Gastroesophageal sphincter (tissue), 3 donors: ENCODE data around the gene ELOVL6.

Experiments
- EP300 ChIP-seq: sonication (generic); formaldehyde crosslinking; IDR thresholded peaks from one replicate; pipeline ENCODE4 v1.6.1; 2017; ENCODE audit warnings: antibody characterized with exemption, mild to moderate bottlenecking
- POLR2A ChIP-seq, 2 donors: fragments of 450-650 bp; IDR thresholded peaks; one replicate each; pipeline ENCODE4 v1.6.1; 2017; ENCODE audit warnings: antibody characterized with exemption in 2 of 2, mild to moderate bottlenecking in 2 of 2, moderate library complexity in 1 of 2
- POLR2AphosphoS5 ChIP-seq: sonication (generic); formaldehyde crosslinking; IDR thresholded peaks from one replicate; pipeline ENCODE4 v1.6.1; 2017; ENCODE audit warnings: antibody characterized with exemption
- TF ChIP-seq, protein P1 (sequence below), 4 experiments: fragments of 200-600 bp in 2 of 4; fragments of 450-650 bp in 2 of 4; sonication (generic) in 1 of 4; IDR thresholded peaks; one replicate each; pipeline ENCODE4 v1.5.1; 2017 to 2019; ENCODE audit warnings: antibody characterized with exemption in 4 of 4, mild to moderate bottlenecking in 2 of 4, moderate library complexity in 2 of 4

DNA sequence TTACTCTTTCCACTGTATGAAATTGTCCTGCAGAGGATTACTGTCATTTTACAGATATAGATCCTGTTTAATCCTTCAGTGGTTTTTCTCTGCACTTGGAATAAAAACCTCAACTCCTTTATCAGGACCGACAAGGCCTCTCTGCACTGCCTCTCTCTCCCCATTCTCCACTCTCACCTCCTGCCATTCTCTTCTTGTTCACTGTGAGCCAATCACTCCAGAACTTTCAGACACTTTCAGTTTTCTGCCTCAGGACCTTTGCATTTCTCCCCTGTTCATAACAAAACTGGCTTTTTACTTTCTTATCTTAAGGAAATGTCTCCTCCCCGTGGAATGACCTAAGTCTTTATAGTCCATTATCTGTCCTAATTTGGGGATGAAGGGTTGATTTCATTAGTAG is 137.3 kb downstream of the ELOVL6 start:
- no peak for TF ChIP-seq POLR2AphosphoS5
- TF ChIP-seq, protein P1, sequence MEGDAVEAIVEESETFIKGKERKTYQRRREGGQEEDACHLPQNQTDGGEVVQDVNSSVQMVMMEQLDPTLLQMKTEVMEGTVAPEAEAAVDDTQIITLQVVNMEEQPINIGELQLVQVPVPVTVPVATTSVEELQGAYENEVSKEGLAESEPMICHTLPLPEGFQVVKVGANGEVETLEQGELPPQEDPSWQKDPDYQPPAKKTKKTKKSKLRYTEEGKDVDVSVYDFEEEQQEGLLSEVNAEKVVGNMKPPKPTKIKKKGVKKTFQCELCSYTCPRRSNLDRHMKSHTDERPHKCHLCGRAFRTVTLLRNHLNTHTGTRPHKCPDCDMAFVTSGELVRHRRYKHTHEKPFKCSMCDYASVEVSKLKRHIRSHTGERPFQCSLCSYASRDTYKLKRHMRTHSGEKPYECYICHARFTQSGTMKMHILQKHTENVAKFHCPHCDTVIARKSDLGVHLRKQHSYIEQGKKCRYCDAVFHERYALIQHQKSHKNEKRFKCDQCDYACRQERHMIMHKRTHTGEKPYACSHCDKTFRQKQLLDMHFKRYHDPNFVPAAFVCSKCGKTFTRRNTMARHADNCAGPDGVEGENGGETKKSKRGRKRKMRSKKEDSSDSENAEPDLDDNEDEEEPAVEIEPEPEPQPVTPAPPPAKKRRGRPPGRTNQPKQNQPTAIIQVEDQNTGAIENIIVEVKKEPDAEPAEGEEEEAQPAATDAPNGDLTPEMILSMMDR (IDR thresholded peaks at IDR 0.05), result no peak
- TF ChIP-seq EP300, result no peak
- no peak for TF ChIP-seq POLR2A (IDR thresholded peaks at IDR 0.05)
